HFF-Myc (cell line): Measurements from ENCODE around the gene PEX5L.

Experiments used
- DNase-seq: peaks from one replicate; pipeline ENCODE4 v3.0.0-alpha.2; 2011; ENCODE audit warnings: low read depth; ENCODE audit errors: extremely low read depth
- H3K4me3 ChIP-seq: replicated peaks from 2 replicates; pipeline ENCODE4 v1.5.1; 2011; ENCODE audit warnings: low read depth, mild to moderate bottlenecking, control low read depth, low read length
- CTCF ChIP-seq: IDR thresholded peaks from 2 replicates; pipeline ENCODE4 v1.5.1; 2012; ENCODE audit warnings: mild to moderate bottlenecking, low read depth, low read length, control low read depth; ENCODE audit errors: missing control alignments

PEX5L gene

GRCh38 chr3:179811321-179812095 is 225.2 kb downstream of the PEX5L start:
- no peak overlapping the region for H3K4me3 ChIP-seq
- TF ChIP-seq CTCF = peak; percentile 64
- peak; percentile 50 for DNase-seq

- DNase-seq = no peak
- TF ChIP-seq CTCF = no peak
Measured at GRCh38 chr3:179809639-179810038, 227.1 kb downstream of the PEX5L start.

GRCh38 chr3:179807588-179807987 is 229.1 kb downstream of the PEX5L start:
- no peak for TF ChIP-seq CTCF
- DNase-seq = no peak
- no peak overlapping the region for H3K4me3 ChIP-seq

More at GRCh38 chr3:179809639-179810038, 227.1 kb downstream of the PEX5L start:
- no peak overlapping the region for H3K4me3 ChIP-seq

GRCh38 chr3:179806177-179806576 is 230.6 kb downstream of the PEX5L start:
- TF ChIP-seq CTCF = no peak
- DNase-seq = no peak
- no peak overlapping the region for H3K4me3 ChIP-seq

GRCh38 chr3:179801856-179802255 is 234.9 kb downstream of the PEX5L start:
- DNase-seq = no peak
- no peak for TF ChIP-seq CTCF
- H3K4me3 ChIP-seq = no peak overlapping the region

- no peak overlapping the region for H3K4me3 ChIP-seq
- DNase-seq = no peak
- no peak for TF ChIP-seq CTCF
Measured at GRCh38 chr3:179801263-179801662, 235.5 kb downstream of the PEX5L start.
